Measurements from ENCODE around the gene NPBWR2. TPM values are rescaled to one million over a fixed set of nuclear protein-coding genes. Genes with fewer than 3 reads are reported as not detected.

NPBWR2 gene
- total and polyA plus RNA-seq, 2 donors (not counting 3 experiments of a cell fraction or from before 2014, with no cell fraction given) = not detected

DNA sequence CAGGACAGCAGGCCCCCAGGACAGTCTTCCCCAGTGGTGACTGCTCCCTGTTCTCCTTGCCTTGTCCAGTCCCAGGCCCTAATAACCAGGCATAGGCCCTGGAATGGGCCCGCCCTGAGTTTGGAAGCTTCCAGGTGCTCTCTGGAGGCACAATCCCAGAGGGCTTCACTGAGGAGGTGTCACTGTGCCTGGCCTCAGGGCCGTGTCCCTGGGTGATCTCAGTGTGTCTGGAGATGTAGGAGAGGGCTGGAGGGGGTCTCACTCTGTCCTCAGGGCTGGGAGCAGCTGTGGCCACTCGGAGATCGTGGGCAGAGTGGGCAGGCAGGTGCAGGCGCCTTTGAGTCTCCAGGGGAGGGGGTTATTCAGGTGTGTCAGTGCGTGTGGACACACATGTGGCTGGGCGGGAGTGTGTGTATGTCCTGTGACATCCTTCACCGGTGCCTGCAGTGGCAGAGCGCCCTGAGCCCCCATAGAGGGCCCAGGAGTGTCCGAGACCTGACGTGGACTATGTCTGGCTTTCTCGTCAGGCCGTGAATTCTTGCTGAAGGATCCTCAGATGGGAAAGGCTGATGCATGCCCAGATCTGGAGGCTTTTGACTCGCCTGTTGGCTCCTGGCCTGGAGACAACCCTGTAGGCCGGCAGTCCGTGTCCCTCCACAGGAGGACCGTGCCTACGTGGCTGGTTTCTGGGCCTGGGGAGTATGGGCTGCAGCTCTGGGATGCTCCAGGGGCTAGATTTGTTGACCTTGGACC, 5.5 kb upstream of the NPBWR2 start:
- H3K9me3 ChIP-seq (replicated peaks; ENCODE audit: control insufficient read depth, insufficient read depth, low read length) = no peaks in the 10 kb centered on the region
- no peak overlapping the region for H3K9ac ChIP-seq (replicated peaks; ENCODE audit: extremely low read depth, insufficient read depth, low read length)
- no TSS peak for BruUV-seq (replicated peaks)
- FAIRE-seq = no peak
- no peaks in the 10 kb centered on the region for H3K36me3 ChIP-seq (ENCODE audit: control insufficient read depth in 2 of 2, extremely low read depth in 1 of 2, insufficient read depth in 2 of 2, low read length in 2 of 2)
- TF ChIP-seq POLR2AphosphoS5 (IDR thresholded peaks at IDR 0.05; ENCODE audit: insufficient read depth, low read depth, low read length) (no peak), MYC (IDR thresholded peaks at IDR 0.05; ENCODE audit: low read depth, low read length) (no peak), POLR2A (IDR thresholded peaks at IDR 0.05; ENCODE audit: low read depth, low read length) (no peak), EZH2 (IDR thresholded peaks at IDR 0.05; ENCODE audit: borderline replicate concordance, low read depth, low read length, severe bottlenecking) (no peak), GATA2 (IDR thresholded peaks at IDR 0.05; ENCODE audit: insufficient read depth, insufficient read length, low read depth, low read length) (no peak), JUN (IDR thresholded peaks at IDR 0.05; ENCODE audit: borderline replicate concordance, insufficient read depth, insufficient read length, low read depth) (no peak), FOS (IDR thresholded peaks at IDR 0.05; ENCODE audit: borderline replicate concordance, insufficient read depth, low read length) (no peak)
- TF ChIP-seq, protein P1, sequence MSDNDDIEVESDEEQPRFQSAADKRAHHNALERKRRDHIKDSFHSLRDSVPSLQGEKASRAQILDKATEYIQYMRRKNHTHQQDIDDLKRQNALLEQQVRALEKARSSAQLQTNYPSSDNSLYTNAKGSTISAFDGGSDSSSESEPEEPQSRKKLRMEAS (IDR thresholded peaks at IDR 0.05; ENCODE audit: insufficient read depth, insufficient read length) = no peak
- TF ChIP-seq, protein P2, sequence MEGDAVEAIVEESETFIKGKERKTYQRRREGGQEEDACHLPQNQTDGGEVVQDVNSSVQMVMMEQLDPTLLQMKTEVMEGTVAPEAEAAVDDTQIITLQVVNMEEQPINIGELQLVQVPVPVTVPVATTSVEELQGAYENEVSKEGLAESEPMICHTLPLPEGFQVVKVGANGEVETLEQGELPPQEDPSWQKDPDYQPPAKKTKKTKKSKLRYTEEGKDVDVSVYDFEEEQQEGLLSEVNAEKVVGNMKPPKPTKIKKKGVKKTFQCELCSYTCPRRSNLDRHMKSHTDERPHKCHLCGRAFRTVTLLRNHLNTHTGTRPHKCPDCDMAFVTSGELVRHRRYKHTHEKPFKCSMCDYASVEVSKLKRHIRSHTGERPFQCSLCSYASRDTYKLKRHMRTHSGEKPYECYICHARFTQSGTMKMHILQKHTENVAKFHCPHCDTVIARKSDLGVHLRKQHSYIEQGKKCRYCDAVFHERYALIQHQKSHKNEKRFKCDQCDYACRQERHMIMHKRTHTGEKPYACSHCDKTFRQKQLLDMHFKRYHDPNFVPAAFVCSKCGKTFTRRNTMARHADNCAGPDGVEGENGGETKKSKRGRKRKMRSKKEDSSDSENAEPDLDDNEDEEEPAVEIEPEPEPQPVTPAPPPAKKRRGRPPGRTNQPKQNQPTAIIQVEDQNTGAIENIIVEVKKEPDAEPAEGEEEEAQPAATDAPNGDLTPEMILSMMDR (IDR thresholded peaks at IDR 0.05; ENCODE audit: extremely low read depth in 1 of 2, insufficient read depth in 1 of 2, low read depth in 1 of 2, low read length in 2 of 2) = no peak
- H4K20me1 ChIP-seq (replicated peaks; ENCODE audit: control insufficient read depth, extremely low read depth, insufficient read depth, low read length) = no peaks in the 10 kb centered on the region
- H3K4me2 ChIP-seq (ENCODE audit: insufficient read depth, low read length) = no peak overlapping the region
- H3K27ac ChIP-seq (ENCODE audit: insufficient read depth, low read depth, low read length) = no peak overlapping the region
- POLR2A ChIA-PET = no interaction called here
- H3K27me3 ChIP-seq (ENCODE audit: control insufficient read depth in 2 of 2, insufficient read depth in 2 of 2, low read length in 2 of 2) = no peaks in the 10 kb centered on the region
- H3K9me1 ChIP-seq (replicated peaks; ENCODE audit: control insufficient read depth, extremely low read depth, insufficient read depth, low read length) = no peaks in the 10 kb centered on the region
- intact Hi-C loops (cut with micrococcal nuclease) (no loop called here), dilution Hi-C loops (cut with MboI; ENCODE audit: extremely low pct_ligation_motif_present, low sequenced_read_pairs) (no loop called here)
- no peak for DNase-seq (ENCODE audit: low read depth, low spot score)
- no peaks in the 10 kb centered on the region for H3K79me2 ChIP-seq (ENCODE audit: control insufficient read depth, insufficient read depth, low read length)
- CTCF ChIA-PET = interaction anchor here (1.0 to 1.4 kb wide), 2 partner anchors 10 kb away, joined by 3 to 5 read pairs; no protein-coding TSS in a partner anchor
- no peak overlapping the region for H3K4me3 ChIP-seq (replicated peaks in 1 of 3; ENCODE audit: insufficient read depth in 1 of 3, low read depth in 1 of 3, low read length in 3 of 3)
- H3K4me1 ChIP-seq (ENCODE audit: control insufficient read depth, extremely low read depth, insufficient read depth, low read length) = no peaks in the 10 kb centered on the region
- H2AFZ ChIP-seq (ENCODE audit: low read depth, low read length) = no peak overlapping the region
